Activated T-cell treated with anti-CD3 and anti-CD28 coated beads for 48 hours (primary cell): Measurements from ENCODE around the gene LMBRD2.
"Not testable (repeated sequence)": the region's sequence is repeated elsewhere in the genome, so short reads cannot be mapped to it uniquely, and the experiment has no call there.

ENCODE experiments used
- DNase-seq: peaks from one replicate; pipeline ENCODE4 v3.0.0-alpha.2; 2020; ENCODE audit warnings: low read depth

Gene LMBRD2

DNA sequence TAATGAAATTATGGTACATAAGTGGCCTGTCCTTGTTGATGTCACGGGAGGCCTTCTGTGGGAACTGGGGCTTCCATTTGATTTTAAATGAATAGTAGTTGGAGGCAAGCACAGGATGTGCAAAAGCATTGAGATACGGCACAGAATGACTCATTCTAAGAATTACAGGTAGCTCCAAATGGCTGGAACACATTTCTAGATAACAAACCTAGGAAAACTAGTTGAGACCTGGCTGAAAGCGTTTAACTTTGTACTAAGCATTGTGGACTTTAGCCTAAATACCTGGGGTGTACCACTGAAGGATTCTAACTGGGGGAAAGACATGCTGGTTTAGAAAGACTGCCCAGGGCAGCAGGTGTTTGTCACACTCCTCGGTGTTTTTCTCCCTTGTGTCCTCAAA, 9.7 kb upstream of the LMBRD2 start:
- DNase-seq, result no peak

- DNase-seq, result no peak
Observed at GRCh38 chr5:36160617-36161016, 8.9 kb upstream of the LMBRD2 start.

- no peak for DNase-seq
Observed at GRCh38 chr5:36158144-36158543, 6.5 kb upstream of the LMBRD2 start.

DNA sequence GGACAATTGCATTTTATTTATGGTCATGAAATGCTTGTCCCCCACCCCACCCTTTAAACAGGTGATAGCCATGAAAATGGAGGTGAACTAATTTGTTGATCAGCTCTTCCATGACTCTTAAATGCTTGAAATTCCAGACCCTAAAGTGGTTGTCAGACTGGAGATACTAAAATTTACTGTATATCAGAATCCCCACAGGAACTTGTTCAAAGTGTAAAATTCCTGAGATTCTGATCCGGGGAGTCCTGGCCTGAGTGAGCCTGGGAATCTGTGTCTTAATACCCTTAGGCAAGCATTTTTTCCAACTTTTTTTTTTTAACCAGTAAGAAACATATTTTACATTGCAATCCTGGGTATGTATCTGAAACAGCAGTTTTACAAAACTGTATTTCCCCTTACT, 4.9 kb upstream of the LMBRD2 start:
- no peak for DNase-seq

- no peak for DNase-seq
Observed at GRCh38 chr5:36156121-36156601, 4.5 kb upstream of the LMBRD2 start.

DNA sequence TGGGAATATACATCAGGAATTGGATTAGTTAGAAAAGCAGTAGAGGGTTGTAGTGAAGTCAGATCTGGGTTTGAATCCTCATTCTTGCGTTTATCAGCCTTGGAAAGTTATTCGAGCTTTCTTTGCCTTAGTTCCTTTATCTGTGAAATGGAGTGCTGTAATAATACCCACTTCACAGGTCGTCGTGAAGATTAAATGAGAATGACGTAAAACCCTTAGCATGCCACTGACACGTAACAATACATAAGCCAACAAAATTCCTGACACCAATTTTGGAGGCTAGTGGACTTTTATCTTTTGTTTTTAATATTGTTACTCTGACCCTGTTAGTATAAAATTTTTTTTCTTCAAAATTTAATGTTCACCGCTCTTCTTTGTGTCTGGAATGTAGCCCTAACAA, 3.6 kb upstream of the LMBRD2 start:
- no peak for DNase-seq

DNA sequence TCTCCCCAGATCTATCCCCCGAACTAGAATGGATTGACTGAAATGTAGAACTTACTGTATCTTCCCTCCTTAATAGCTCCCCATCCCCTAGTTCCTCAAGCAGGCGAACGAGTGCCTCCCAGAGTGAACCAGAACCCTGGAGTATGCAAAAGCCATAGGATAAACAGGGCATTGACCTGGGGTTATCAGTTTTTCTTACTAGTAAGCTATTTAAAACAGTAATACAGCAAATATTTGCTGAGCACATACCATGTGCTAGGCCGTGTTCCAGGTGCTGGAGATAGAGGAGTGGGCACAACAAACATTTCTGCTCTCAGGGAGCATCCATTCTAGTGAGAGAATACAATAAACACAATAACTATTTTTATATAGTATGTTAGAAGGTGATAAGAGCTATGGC, 2.0 kb upstream of the LMBRD2 start:
- DNase-seq, result no peak

DNA sequence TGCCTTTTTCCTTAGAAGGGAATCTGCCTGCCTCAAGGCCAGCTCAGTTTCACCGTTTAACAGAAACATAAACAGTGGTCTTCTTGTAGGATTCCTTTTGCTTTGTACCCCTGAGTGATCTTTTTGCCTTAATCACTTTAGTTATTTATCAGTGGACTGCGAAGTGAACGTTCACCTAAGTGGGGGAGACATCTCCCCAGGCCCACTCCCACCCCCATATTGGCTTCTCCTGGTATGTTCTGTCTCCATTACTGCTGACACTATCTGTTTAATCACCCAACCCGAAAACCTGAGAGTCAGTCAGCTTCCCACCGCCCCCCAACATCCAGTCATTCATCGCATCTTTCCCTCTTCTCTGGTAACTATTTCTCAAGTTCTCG, 1.6 kb upstream of the LMBRD2 start:
- DNase-seq, result no peak

DNA sequence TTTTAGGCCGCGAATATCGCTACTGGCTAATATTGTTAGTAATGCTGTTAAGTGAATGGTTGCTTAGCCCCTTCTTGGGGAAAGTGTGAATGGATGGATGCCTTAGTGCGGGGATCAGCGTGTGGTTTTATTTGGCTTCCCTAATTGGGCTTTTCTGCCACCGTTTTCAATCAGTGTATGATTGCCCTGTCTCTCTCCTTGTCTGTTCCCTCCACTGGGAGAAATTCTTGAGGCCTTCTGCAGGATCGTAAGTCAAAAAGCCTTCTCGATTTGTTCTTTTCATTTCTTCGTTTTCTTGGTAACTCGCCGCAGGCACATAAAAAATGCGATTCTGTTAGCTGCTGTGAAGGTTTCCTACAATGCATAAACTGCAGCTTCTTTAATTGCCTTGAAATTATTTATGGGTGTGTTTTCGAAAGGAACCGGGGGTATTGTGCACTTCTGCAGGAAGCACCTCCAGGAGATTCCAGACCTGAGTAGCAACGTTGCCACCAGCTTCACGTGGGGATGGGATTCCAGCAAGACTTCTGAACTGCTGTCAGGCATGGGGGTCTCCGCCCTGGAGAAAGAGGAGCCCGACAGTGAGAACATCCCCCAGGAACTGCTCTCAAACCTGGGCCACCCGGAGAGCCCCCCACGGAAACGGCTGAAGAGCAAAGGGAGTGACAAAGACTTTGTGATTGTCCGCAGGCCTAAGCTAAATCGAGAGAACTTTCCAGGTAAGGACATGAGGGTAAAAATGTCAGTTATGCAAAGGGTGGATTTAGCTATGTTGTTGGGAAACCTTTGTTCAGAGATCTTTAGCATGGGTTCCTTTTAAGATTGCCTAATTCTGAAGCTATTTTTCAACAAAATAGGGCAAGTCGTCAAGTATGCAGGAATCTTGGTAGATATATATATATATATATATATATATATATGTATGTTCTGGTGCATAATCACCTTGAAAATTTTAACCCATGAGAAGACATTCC, 924 bp upstream of the LMBRD2 start:
- no peak for DNase-seq

- DNase-seq, result peak; percentile 42
Observed at GRCh38 chr5:36150676-36151433, 832 bp downstream of the LMBRD2 start.

DNA sequence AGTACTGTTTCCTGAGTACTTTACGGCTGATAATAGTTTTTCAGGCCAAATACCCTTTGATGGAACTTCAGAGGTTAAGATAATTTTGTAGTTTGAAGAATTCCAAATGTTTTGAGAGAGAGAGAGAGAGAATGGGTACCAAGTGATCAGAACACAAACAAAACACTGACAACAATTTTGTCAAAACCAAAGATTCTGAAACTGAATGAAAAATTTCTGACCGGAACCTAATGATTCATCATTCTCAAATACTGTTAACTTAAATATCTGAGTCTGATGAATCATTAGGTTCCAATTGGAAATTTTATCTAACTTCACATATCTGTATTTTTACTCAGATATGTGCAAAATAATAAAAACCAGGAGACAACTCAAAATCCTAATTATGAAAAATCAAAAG, 4.0 kb downstream of the LMBRD2 start:
- DNase-seq, result no peak

- no peak for DNase-seq
Observed at GRCh38 chr5:36146390-36146789, 5.3 kb downstream of the LMBRD2 start.

GRCh38 chr5:36145311-36145710, 6.4 kb downstream of the LMBRD2 start:
- no peak for DNase-seq

DNA sequence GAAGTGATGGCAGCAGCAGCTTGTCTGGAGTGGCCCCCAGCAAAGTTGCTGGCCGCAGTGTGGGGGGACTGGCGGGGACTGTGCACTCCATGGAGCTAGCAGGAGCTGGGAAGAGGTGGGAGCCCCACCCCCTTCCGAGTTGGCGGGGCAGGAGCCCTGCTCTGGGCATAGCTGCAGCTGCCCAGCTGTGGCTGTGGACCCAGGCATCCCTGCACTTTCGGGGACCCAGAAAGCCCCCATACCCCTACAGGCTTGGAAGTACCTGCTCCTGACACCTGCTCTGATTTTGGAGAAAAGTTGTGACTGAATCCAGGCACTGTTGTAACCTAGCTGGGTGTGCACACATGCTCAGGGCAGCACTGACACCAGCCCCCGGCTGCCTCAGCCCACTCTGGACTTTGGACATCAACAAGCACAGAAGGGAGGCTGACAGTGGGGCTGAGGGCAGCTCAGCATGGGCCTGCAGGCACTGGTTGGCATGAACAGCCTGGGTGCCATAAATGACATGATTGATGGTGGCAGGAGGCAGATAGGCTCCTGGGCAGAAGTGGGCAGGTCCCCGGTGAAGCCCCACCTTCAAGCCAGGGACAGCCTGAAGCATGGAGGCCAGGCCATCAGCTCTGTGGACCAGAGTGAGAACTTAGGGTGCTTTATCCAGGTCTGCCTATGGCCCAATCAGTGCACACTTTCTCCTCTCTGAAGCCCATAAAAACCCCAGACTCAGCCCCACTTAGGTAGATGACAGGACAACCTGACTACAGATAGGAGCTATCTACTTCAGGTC, 12.6 kb downstream of the LMBRD2 start:
- DNase-seq, result no peak

GRCh38 chr5:36136581-36136980, 15.1 kb downstream of the LMBRD2 start:
- DNase-seq, result no peak

DNA sequence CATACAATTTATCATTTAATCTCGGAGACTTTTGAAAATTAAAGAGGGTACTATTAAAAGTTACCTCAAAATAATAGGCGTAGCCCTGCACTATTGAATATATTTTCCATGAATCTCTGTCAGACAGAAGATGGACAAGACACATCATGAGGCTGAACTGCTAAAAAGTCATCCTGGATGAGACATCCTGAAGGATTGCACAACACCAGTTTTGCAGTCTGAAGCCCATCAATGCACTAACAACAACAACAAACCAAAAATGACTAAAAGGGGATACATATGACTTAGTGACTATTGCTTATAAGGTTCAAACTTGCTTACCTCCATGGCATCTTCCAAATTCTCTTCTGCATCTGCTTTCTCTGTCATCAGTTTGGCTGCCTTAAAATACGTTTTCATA, 15.7 kb downstream of the LMBRD2 start:
- no peak for DNase-seq

GRCh38 chr5:36133009-36133408, 18.7 kb downstream of the LMBRD2 start:
- not testable (repeated sequence) for DNase-seq

DNA sequence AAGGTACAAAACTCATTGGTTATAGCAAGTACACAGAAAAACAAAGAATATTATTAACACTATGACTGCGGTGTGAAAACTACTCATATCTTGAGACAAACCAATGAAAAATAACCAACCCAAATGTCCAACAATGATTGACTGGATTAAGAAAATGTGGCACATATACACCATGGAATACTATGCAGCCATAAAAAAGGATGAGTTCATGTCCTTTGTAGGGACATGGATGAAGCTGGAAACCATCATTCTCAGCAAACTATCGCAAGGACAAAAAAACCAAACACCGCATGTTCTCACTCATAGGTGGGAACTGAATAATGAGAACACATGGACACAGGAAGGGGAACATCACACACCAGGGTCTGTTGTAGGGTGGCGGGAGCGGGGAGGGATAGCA, 22.0 kb downstream of the LMBRD2 start:
- DNase-seq, result not testable (repeated sequence)

DNA sequence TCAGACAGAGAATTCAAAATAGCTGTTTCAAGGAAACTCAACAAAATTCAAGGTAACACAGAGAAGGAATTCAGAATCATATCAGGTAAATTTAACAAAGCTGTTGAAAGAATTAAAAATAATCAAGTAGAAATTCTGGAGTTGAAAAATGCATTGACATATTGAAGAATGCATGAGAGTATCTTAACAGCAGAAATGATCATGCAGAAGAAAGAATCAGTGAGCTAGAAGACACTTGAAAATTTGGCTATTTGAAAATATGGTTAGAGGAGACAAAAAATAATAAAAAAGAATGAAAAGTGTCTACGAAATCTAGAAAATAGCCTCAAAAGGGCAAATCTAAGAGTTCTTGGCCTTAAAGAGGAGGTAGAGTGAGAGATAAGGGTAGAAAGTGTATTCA, 22.9 kb downstream of the LMBRD2 start:
- DNase-seq, result no peak

- no peak for DNase-seq
Observed at GRCh38 chr5:36125868-36126267, 25.8 kb downstream of the LMBRD2 start.

DNA sequence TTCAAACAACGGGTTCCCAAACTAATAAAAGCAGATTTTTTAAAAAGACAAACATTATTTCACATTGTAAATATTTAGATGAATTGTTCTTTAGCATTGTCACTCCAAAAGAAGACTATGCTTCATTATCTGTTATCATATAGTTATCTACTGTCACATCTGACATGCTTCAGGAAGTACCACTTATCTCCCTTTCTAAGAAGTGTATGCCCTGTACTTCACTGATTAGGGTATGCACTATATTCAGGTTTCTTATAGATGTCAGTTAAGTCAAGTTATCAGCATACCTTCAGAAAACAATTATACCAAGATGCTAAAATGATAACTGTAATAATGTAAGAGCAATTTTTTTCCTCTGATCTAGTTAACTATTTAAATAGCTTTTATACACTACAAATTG, 40.4 kb downstream of the LMBRD2 start:
- DNase-seq, result no peak

DNA sequence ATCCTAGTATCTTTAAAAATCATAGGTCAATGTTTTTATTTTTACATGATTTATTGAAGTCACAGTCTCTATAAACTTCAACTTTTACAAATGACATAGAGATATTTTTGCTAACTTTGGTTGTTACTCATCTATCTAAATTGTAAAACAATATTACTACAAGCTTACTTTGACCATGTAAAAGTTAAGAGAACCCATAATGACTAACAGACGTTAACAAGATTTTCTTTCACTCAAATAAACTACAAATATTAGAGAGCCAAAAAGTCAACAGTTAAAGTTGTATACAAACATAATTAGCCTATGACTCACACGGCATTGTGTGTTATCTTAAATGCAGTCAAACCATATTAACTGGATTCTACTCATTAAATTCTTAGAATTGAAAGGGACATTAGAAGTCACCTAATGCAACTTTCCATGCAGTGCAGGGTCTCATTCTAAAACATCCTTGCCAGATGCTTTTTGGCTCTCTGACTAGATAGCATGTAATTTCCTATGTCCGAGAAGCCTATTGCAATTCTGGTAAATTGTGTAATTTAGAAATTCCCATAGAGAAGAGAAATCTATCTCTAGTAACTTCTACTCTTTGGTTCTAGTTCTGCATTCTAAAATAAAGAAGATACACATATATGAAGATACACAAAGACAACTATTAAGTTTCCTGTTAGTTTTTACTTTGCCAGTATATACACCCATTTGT, 42.8 kb downstream of the LMBRD2 start:
- DNase-seq, result no peak
